ENCODE results near the gene FAM149B1. TPM values are rescaled to one million over a fixed set of nuclear protein-coding genes. Genes with fewer than 3 reads are reported as not detected.
A peak's percentile ranks its signal among the peaks of the same experiment; 100 is the strongest.

The FAM149B1 gene
- total RNA-seq, 1 experiment from 2014 or later = 39.1 TPM

- no peak overlapping the region for H3K9ac ChIP-seq (ENCODE audit: low read length)
- no peak overlapping the region for H3K4me3 ChIP-seq (ENCODE audit: low read length)
- no peak overlapping the region for H3K27ac ChIP-seq (ENCODE audit: low read length)
- no peaks in the 10 kb centered on the region for H3K9me2 ChIP-seq (replicated peaks; ENCODE audit: low read length)
- BruUV-seq (replicated peaks) = no TSS peak
- TF ChIP-seq CTCF (conservative IDR thresholded peaks at IDR 0.05; ENCODE audit: low read depth, low read length) (no peak), EZH2 (IDR thresholded peaks at IDR 0.05; ENCODE audit: low read length, unreplicated experiment) (no peak), EZH2phosphoT487 (IDR thresholded peaks at IDR 0.05; ENCODE audit: borderline replicate concordance, low read length) (no peak)
- H3K27me3 ChIP-seq (ENCODE audit: low read length) = no peaks in the 10 kb centered on the region
- peaks cover 69% of the 10 kb centered on the region for H3K36me3 ChIP-seq (ENCODE audit: low read depth, low read length)
- no peaks in the 10 kb centered on the region for H3K9me3 ChIP-seq (ENCODE audit: low read length)
- ChIA-PET POLR2A (ENCODE audit: unreplicated experiment) (no interaction called here), CTCF (no interaction called here)
- H2AFZ ChIP-seq (ENCODE audit: low read length) = no peak overlapping the region
- no peak overlapping the region for H3K4me2 ChIP-seq (ENCODE audit: low read length)
- peaks cover 21% of the 10 kb centered on the region; the same call in 1 of the 2 replicates for H3K79me2 ChIP-seq (ENCODE audit: low read length)
- H3K4me1 ChIP-seq (ENCODE audit: insufficient read depth, low read length) = no peaks in the 10 kb centered on the region
- intact Hi-C loops (cut with micrococcal nuclease) = no loop called here
- peaks cover 13% of the 10 kb centered on the region for H3F3A ChIP-seq (ENCODE audit: low read length, unreplicated experiment)
- H4K20me1 ChIP-seq (ENCODE audit: low read length) = peaks cover 16% of the 10 kb centered on the region; the same call in 1 of the 2 replicates
- DNase-seq (no peak), ATAC-seq (no peak)
These were observed 15.9 kb upstream of the FAM149B1 start for GRCh38 chr10:73152009-73152408.

- no peaks in the 10 kb centered on the region for H3K9me2 ChIP-seq (replicated peaks; ENCODE audit: low read length)
- H3K9ac ChIP-seq (ENCODE audit: low read length) = no peak overlapping the region
- H3K27ac ChIP-seq (ENCODE audit: low read length) = no peak overlapping the region
- intact Hi-C loops (cut with micrococcal nuclease) = loop anchor here (5.0 kb wide), 1 partner anchor 44 kb away; the partner anchor contains the start of gene NUDT13
- H3K4me1 ChIP-seq (ENCODE audit: insufficient read depth, low read length) = no peaks in the 10 kb centered on the region
- H3K79me2 ChIP-seq (ENCODE audit: low read length) = peaks cover 25% of the 10 kb centered on the region
- H3K4me2 ChIP-seq (ENCODE audit: low read length) = no peak overlapping the region
- BruUV-seq (replicated peaks) = TSS peak; percentile 6
- peaks cover 12% of the 10 kb centered on the region for H4K20me1 ChIP-seq (ENCODE audit: low read length)
- H3K9me3 ChIP-seq (ENCODE audit: low read length) = no peaks in the 10 kb centered on the region
- peaks cover 3% of the 10 kb centered on the region for H3F3A ChIP-seq (ENCODE audit: low read length, unreplicated experiment)
- peaks cover 60% of the 10 kb centered on the region for H3K36me3 ChIP-seq (ENCODE audit: low read depth, low read length)
- CTCF ChIA-PET = no interaction called here
- no peak overlapping the region for H2AFZ ChIP-seq (ENCODE audit: low read length)
- H3K4me3 ChIP-seq (ENCODE audit: low read length) = no peak overlapping the region
- H3K27me3 ChIP-seq (ENCODE audit: low read length) = no peaks in the 10 kb centered on the region
- no peak for TF ChIP-seq EZH2phosphoT487 (IDR thresholded peaks at IDR 0.05; ENCODE audit: borderline replicate concordance, low read length)
- TF ChIP-seq EZH2 (IDR thresholded peaks at IDR 0.05; ENCODE audit: low read length, unreplicated experiment) = no peak
- TF ChIP-seq CTCF (conservative IDR thresholded peaks at IDR 0.05; ENCODE audit: low read depth, low read length) = no peak
- POLR2A ChIA-PET (ENCODE audit: unreplicated experiment) = no interaction called here
- no peak for DNase-seq
- ATAC-seq = no peak
These were observed 11.9 kb upstream of the FAM149B1 start for GRCh38 chr10:73156054-73156453.

- H3K4me2 ChIP-seq (ENCODE audit: low read length) = no peak overlapping the region
- no peaks in the 10 kb centered on the region for H3K9me3 ChIP-seq (ENCODE audit: low read length)
- H3K9ac ChIP-seq (ENCODE audit: low read length) = no peak overlapping the region
- H3K27me3 ChIP-seq (ENCODE audit: low read length) = no peaks in the 10 kb centered on the region
- H3K9me2 ChIP-seq (replicated peaks; ENCODE audit: low read length) = no peaks in the 10 kb centered on the region
- TF ChIP-seq CTCF (conservative IDR thresholded peaks at IDR 0.05; ENCODE audit: low read depth, low read length) (peak; percentile 99), EZH2 (IDR thresholded peaks at IDR 0.05; ENCODE audit: low read length, unreplicated experiment) (no peak)
- peaks cover 61% of the 10 kb centered on the region for H3K36me3 ChIP-seq (ENCODE audit: low read depth, low read length)
- no peak overlapping the region for H3K27ac ChIP-seq (ENCODE audit: low read length)
- H3K79me2 ChIP-seq (ENCODE audit: low read length) = peaks cover 51% of the 10 kb centered on the region
- no peaks in the 10 kb centered on the region for H3F3A ChIP-seq (ENCODE audit: low read length, unreplicated experiment)
- peaks cover 39% of the 10 kb centered on the region for H4K20me1 ChIP-seq (ENCODE audit: low read length)
- ChIA-PET POLR2A (ENCODE audit: unreplicated experiment) (no interaction called here), CTCF (interaction anchor here (0.6 to 2.9 kb wide), 5 partner anchors 9 to 325 kb away, joined by 3 to 14 read pairs (median 4); partner anchors contain the start of gene P4HA1)
- H3K4me1 ChIP-seq (ENCODE audit: insufficient read depth, low read length) = peaks cover 4% of the 10 kb centered on the region; the same call in 1 of the 2 replicates
- no peak overlapping the region for H3K4me3 ChIP-seq (ENCODE audit: low read length)
- intact Hi-C loops (cut with micrococcal nuclease) = loop anchor here (1.0 to 5.0 kb wide), 4 partner anchors 26 to 115 kb away; partner anchors contain the start of genes NUDT13 and P4HA1
- DNase-seq = peak; percentile 97
- BruUV-seq (replicated peaks) = no TSS peak
- H2AFZ ChIP-seq (ENCODE audit: low read length) = no peak overlapping the region
- peak; percentile 62 for ATAC-seq
These were observed 8.8 kb upstream of the FAM149B1 start for GRCh38 chr10:73159038-73159648.

All from PC-3 (cell line).